Neural progenitor cell (in vitro differentiated cells): ENCODE measurements around the gene ABHD5. TPM values are rescaled to one million over a fixed set of nuclear protein-coding genes. Genes with fewer than 3 reads are reported as not detected.

Experiments used
- DNase-seq: peaks from one replicate; pipeline ENCODE4 v3.0.0-alpha.2; 2016; ENCODE audit warnings: low spot score
- H2AFZ ChIP-seq: fragments of 200-600 bp; sonication (generic); replicated peaks from 2 replicates; pipeline ENCODE4 v1.6.1; 2016; ENCODE audit warnings: antibody characterized with exemption
- H3F3A ChIP-seq: fragments of 200-600 bp; sonication (generic); 2 replicates; pipeline ENCODE4 v1.6.1; 2016; ENCODE audit warnings: antibody characterized with exemption, low read depth
- H3K27ac ChIP-seq: fragments of 200-600 bp; sonication (generic); 2 replicates; pipeline ENCODE4 v1.5.1; 2016; ENCODE audit warnings: mild to moderate bottlenecking
- H3K27me3 ChIP-seq: fragments of 200-600 bp; sonication (generic); 2 replicates; pipeline ENCODE4 v1.6.1; 2016; ENCODE audit warnings: mild to moderate bottlenecking, moderate library complexity
- H3K36me3 ChIP-seq: fragments of 200-600 bp; sonication (generic); 2 replicates; pipeline ENCODE4 v1.5.1; 2016
- H3K4me1 ChIP-seq: fragments of 200-600 bp; sonication (generic); 2 replicates; pipeline ENCODE4 v1.6.1; 2016; ENCODE audit warnings: mixed run types
- H3K4me2 ChIP-seq: fragments of 200-600 bp; sonication (generic); 2 replicates; pipeline ENCODE4 v1.6.1; 2016
- H3K4me3 ChIP-seq: fragments of 200-600 bp; sonication (generic); 2 replicates; pipeline ENCODE4 v1.5.1; 2016
- H3K79me2 ChIP-seq: fragments of 200-600 bp; sonication (generic); 2 replicates; pipeline ENCODE4 v1.6.1; 2016; ENCODE audit warnings: low read depth
- H3K9ac ChIP-seq: fragments of 200-600 bp; sonication (generic); 2 replicates; pipeline ENCODE4 v1.6.1; 2016
- H3K9me3 ChIP-seq: fragments of 200-600 bp; sonication (generic); 2 replicates; pipeline ENCODE4 v1.5.1; 2016; ENCODE audit warnings: low read depth
- H4K20me1 ChIP-seq: fragments of 200-600 bp; sonication (generic); 2 replicates; pipeline ENCODE4 v1.6.1; 2016; ENCODE audit warnings: low read depth
- H3K27ac Mint-ChIP-seq: 3 replicates; pipeline ENCODE4 v1.8.0; 2021; ENCODE audit warnings: mixed read lengths
- H3K27me3 Mint-ChIP-seq: 2 replicates; pipeline ENCODE4 v1.8.0; 2022; ENCODE audit warnings: low read depth, mild to moderate bottlenecking, inconsistent platforms, moderate library complexity, mixed read lengths; ENCODE audit not compliant: insufficient read depth
- H3K36me3 Mint-ChIP-seq: 3 replicates; pipeline ENCODE4 v1.8.0; 2021; ENCODE audit warnings: mixed read lengths
- H3K4me1 Mint-ChIP-seq: 3 replicates; pipeline ENCODE4 v1.8.0; 2021; ENCODE audit warnings: mixed read lengths
- H3K4me3 Mint-ChIP-seq: 3 replicates; pipeline ENCODE4 v1.8.0; 2021; ENCODE audit warnings: mild to moderate bottlenecking, moderate library complexity, mixed read lengths
- H3K9me3 Mint-ChIP-seq: 3 replicates; pipeline ENCODE4 v1.8.0; 2020; ENCODE audit warnings: mixed read lengths
- CTCF ChIP-seq: fragments of 200-600 bp; sonication (generic); IDR thresholded peaks from 2 replicates; pipeline ENCODE4 v1.5.1; 2017; ENCODE audit warnings: antibody characterized with exemption, mild to moderate bottlenecking
- EZH2 ChIP-seq: fragments of 200-600 bp; sonication (generic); IDR thresholded peaks from 2 replicates; pipeline ENCODE4 v1.6.1; 2017; ENCODE audit warnings: antibody characterized with exemption, mild to moderate bottlenecking, moderate library complexity
- EZH2phosphoT487 ChIP-seq: fragments of 200-600 bp; sonication (generic); IDR thresholded peaks from 2 replicates; pipeline ENCODE4 v1.6.1; 2017; ENCODE audit warnings: antibody characterized with exemption
- total RNA-seq: library from RNA; depleted of rRNA; stranded (reverse); fragments of >200 nt; gene quantifications from 2 replicates; pipeline ENCODE4 v1.2.3, GENCODE V29; 2015; ENCODE audit warnings: low replicate concordance

Gene ABHD5
- total RNA-seq, 1 donor from 2014 or later = 9.1 TPM

GRCh38 chr3:43728476-43728875, 37.7 kb downstream of the ABHD5 start:
- no peaks in the 10 kb centered on the region for H3K36me3 ChIP-seq
- H3K27me3 ChIP-seq = no peaks in the 10 kb centered on the region
- DNase-seq = no peak
- peaks cover 3% of the 10 kb centered on the region for H3K4me1 Mint-ChIP-seq
- no peaks in the 10 kb centered on the region for H3K9me3 Mint-ChIP-seq
- H2AFZ ChIP-seq = no peak overlapping the region
- no peaks in the 10 kb centered on the region for H3K4me1 ChIP-seq
- peaks cover 2% of the 10 kb centered on the region for H3K36me3 Mint-ChIP-seq
- no peak overlapping the region for H3K9ac ChIP-seq
- no peak for TF ChIP-seq EZH2phosphoT487
- no peak for TF ChIP-seq CTCF
- no peak for TF ChIP-seq EZH2
- H3K4me3 Mint-ChIP-seq = no peak overlapping the region
- no peak overlapping the region for H3K27ac Mint-ChIP-seq
- no peaks in the 10 kb centered on the region for H3F3A ChIP-seq
- H3K9me3 ChIP-seq = no peaks in the 10 kb centered on the region
- H4K20me1 ChIP-seq = no peaks in the 10 kb centered on the region
- no peak overlapping the region for H3K4me2 ChIP-seq
- no peak overlapping the region for H3K27ac ChIP-seq
- no peaks in the 10 kb centered on the region for H3K27me3 Mint-ChIP-seq
- H3K4me3 ChIP-seq = no peak overlapping the region
- H3K79me2 ChIP-seq = no peaks in the 10 kb centered on the region

- Histone ChIP-seq H3K36me3 (no peaks in the 10 kb centered on the region), H3K27me3 (no peaks in the 10 kb centered on the region), H2AFZ (no peak overlapping the region), H3K4me3 (no peak overlapping the region), H3K9ac (no peak overlapping the region), H3K4me2 (no peak overlapping the region), H4K20me1 (no peaks in the 10 kb centered on the region), H3K9me3 (no peaks in the 10 kb centered on the region), H3K79me2 (no peaks in the 10 kb centered on the region), H3F3A (no peaks in the 10 kb centered on the region), H3K4me1 (no peaks in the 10 kb centered on the region), H3K27ac (no peak overlapping the region)
- no peak for TF ChIP-seq EZH2
- TF ChIP-seq CTCF = no peak
- TF ChIP-seq EZH2phosphoT487 = no peak
- peaks cover 3% of the 10 kb centered on the region for H3K4me1 Mint-ChIP-seq
- no peak for DNase-seq
- peaks cover 2% of the 10 kb centered on the region for H3K36me3 Mint-ChIP-seq
- no peaks in the 10 kb centered on the region for H3K9me3 Mint-ChIP-seq
- no peaks in the 10 kb centered on the region for H3K27me3 Mint-ChIP-seq
- H3K27ac Mint-ChIP-seq = no peak overlapping the region
- no peak overlapping the region for H3K4me3 Mint-ChIP-seq
Measured at GRCh38 chr3:43728947-43729346, 38.2 kb downstream of the ABHD5 start.

GRCh38 chr3:43729707-43730414, 39.1 kb downstream of the ABHD5 start:
- no peak for TF ChIP-seq EZH2
- no peak for TF ChIP-seq CTCF
- TF ChIP-seq EZH2phosphoT487 = no peak
- Mint-ChIP-seq H3K4me1 (peaks cover 3% of the 10 kb centered on the region), H3K27me3 (no peaks in the 10 kb centered on the region), H3K36me3 (peaks cover 2% of the 10 kb centered on the region), H3K27ac (no peak overlapping the region), H3K4me3 (no peak overlapping the region), H3K9me3 (no peaks in the 10 kb centered on the region)
- Histone ChIP-seq H3K9me3 (no peaks in the 10 kb centered on the region), H2AFZ (no peak overlapping the region), H3K4me2 (no peak overlapping the region), H3K27me3 (no peaks in the 10 kb centered on the region), H3K4me1 (no peaks in the 10 kb centered on the region), H3F3A (no peaks in the 10 kb centered on the region), H3K36me3 (no peaks in the 10 kb centered on the region), H3K9ac (no peak overlapping the region), H3K79me2 (no peaks in the 10 kb centered on the region), H3K4me3 (no peak overlapping the region), H4K20me1 (no peaks in the 10 kb centered on the region), H3K27ac (no peak overlapping the region)
- DNase-seq = no peak
